GM12872 (cell line): ENCODE results near the gene HOXB3.

Experiments
- TF ChIP-seq, protein P1 (sequence below): IDR thresholded peaks from 3 replicates; pipeline ENCODE4 v1.5.1; 2011; ENCODE audit warnings: low read depth, mild to moderate bottlenecking, low read length, moderate library complexity; ENCODE audit not compliant: insufficient read depth

The HOXB3 gene

GRCh38 chr17:48520631-48521079, 69.4 kb downstream of the HOXB3 start:
- TF ChIP-seq, protein P1, sequence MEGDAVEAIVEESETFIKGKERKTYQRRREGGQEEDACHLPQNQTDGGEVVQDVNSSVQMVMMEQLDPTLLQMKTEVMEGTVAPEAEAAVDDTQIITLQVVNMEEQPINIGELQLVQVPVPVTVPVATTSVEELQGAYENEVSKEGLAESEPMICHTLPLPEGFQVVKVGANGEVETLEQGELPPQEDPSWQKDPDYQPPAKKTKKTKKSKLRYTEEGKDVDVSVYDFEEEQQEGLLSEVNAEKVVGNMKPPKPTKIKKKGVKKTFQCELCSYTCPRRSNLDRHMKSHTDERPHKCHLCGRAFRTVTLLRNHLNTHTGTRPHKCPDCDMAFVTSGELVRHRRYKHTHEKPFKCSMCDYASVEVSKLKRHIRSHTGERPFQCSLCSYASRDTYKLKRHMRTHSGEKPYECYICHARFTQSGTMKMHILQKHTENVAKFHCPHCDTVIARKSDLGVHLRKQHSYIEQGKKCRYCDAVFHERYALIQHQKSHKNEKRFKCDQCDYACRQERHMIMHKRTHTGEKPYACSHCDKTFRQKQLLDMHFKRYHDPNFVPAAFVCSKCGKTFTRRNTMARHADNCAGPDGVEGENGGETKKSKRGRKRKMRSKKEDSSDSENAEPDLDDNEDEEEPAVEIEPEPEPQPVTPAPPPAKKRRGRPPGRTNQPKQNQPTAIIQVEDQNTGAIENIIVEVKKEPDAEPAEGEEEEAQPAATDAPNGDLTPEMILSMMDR, result no peak

GRCh38 chr17:48519427-48519826, 70.6 kb downstream of the HOXB3 start:
- TF ChIP-seq, protein P1, result no peak

GRCh38 chr17:48517478-48517877, 72.6 kb downstream of the HOXB3 start:
- TF ChIP-seq, protein P1, result no peak

DNA sequence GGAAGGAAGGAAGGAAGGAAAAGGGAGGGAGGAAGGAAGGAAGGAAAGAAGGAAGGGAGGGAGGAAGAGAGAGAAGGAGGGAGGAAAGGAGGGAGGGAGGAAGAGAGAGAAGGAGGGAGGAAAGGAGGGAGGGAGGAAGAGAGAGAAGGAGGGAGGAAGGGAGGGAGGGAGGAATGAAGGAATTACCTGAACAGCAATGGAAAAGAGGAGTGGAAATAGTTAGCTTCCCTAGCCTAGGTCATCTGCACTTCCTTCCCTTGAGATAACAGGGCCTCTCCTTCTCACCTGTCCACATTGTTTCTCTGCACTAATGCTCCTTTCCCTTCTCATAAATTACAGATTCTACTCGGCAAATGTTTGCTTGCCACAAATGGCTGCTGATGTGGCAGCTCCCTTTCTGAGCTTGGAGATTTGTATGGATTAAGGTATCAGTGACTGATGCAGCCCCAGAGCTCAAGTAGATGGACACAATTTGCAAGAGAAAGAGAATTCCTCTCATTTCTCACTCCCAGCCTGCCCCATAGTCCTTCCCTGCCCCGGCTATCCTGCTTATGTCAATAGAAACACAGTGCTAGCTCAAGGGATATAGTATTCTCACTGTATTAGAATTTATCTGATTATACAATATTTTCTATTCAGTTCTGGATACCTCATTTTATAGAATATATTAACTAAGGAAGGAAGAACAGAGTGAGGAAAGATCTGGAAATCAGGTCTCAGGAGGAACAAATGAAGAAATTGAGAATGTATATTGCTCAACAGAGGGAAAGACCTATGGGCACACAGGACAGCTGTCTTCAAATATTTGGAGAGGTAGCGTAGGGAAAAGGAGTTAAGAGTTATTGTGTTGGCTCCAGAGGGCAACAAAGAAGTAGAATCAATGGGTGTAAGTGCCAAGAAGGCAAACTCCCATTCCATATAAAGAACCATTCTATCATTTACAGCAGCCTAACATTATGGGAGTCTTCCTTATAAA, 73.8 kb downstream of the HOXB3 start:
- TF ChIP-seq, protein P1, result no peak

- TF ChIP-seq, protein P1, result no peak
Observed at GRCh38 chr17:48514477-48514876, 75.6 kb downstream of the HOXB3 start.

DNA sequence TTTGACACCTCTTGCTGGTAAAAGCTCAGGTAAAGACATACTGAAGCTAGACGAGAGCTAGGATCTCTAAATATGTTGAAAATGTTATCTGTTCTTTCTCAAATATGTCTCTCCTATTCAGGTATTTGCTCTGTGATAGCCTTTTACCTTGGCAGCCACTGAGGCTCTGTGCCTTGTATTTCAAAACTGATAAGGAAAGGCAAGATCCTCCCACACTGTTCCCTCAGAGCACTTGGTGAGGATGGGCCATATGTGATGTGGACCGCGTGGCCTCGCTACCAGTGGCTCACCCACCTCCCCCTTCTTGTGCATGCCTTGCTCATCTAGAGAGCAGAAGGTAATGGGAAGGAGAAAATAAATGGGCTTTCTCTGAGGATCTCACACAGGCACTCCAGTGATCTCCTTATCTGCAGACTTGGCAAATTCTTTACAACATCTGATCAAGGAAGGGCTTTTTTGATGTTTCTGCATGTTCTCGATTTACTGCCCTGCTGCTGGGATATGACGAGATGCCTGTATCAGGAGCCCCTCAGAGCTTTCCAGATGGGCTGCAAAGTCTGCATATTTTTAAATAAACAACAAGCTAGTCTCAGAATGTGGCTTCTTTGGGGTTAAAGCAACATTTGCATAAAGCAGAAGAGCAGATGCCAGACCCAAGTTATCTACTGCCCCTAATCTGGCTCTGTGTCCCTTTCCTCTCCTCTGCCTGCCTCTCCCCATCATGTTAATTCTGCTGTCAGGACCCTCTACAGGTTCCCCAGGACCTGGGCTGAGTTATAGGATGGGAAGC, 76.2 kb downstream of the HOXB3 start:
- TF ChIP-seq, protein P1, result no peak

GRCh38 chr17:48513097-48513496, 76.9 kb downstream of the HOXB3 start:
- TF ChIP-seq, protein P1, result no peak
